CD4-positive, alpha-beta T cell treated with Interleukin-21 for 1 hour (primary cell): Measurements from ENCODE around the gene AKIRIN2.

Experiments used
- DNase-seq: peaks from one replicate; pipeline ENCODE4 v3.0.0-alpha.2; 2020

Gene AKIRIN2

GRCh38 chr6:87701676-87702588 lies at the start of gene AKIRIN2:
Gene AKIRIN2 (minus strand): TSS chr6:87702233. CDS start chr6:87701684, 549 bp downstream.
- peak; percentile 98 for DNase-seq

GRCh38 chr6:87747646-87748045 lies 45.6 kb upstream of the AKIRIN2 start:
- DNase-seq = no peak

DNA sequence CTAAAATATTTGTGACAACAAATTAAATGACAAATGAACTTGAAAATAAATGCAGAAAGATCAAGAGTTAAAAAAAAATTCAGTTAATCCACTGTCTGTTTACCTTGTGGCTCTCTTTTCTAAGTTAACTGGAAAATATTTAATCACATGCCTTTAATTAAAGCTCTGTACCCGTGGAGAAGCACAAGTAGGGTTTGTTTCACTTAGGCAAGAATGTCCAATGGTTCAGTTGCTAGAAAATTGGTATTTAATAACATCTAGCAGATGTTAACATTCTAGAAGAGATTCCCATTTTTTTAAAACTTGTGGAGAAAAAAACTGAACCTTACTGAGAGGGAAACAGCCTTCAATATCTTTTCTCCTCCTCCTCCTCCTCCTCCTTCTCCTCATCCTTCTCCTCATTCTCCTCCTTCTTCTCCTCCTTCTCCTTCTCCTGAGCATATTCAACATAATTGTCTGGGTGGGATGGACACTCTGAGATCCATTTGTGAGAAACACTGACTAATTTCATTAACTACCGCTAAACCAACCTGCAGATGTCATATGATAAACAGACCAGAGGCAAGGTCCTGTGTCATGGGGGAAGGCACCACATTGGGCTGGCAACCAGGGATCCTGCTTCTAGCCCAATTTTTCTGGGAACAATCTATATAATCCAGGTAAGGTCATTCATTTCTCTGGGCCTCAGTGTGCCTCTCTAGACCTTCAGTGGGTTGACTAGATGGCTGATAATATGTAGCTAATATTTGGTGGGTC lies 44.1 kb upstream of the AKIRIN2 start:
- no peak for DNase-seq

GRCh38 chr6:87743454-87743853 lies 41.4 kb upstream of the AKIRIN2 start:
- DNase-seq = no peak

GRCh38 chr6:87742106-87742505 lies 40.1 kb upstream of the AKIRIN2 start:
- DNase-seq = peak; percentile 75

DNA sequence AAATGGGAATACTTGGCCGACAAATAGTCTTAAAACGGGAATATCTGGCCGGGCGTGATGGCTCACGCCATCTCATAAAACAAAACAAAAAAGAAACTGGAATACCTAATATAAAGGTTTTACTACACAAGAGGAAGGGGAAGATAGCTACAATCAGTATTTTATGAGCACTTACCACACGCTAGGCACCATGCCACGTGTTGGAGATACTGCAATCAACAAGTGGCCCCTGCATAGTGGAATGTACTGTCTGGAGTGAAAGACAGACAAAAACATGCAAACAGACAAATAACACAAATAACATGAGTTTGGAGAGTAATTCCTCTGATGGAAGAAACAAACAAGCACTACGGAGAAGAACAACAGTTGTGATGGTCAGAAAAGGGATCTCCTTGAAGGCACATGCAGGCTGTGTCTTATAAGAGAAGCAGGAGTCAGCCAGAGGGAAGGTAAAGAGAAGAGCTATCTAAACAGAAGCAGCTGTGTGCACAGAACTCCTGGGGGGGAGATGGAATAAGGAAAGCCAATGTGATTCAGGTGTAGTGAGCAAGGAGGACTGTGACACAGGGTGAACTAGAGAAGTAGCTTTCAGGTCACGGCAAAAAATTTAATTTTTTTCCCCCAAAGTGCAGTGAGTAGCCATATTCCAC lies 39.1 kb upstream of the AKIRIN2 start:
- no peak for DNase-seq

GRCh38 chr6:87738744-87739143 lies 36.7 kb upstream of the AKIRIN2 start:
- no peak for DNase-seq

GRCh38 chr6:87738000-87738399 lies 36.0 kb upstream of the AKIRIN2 start:
- peak; percentile 35 for DNase-seq

DNA sequence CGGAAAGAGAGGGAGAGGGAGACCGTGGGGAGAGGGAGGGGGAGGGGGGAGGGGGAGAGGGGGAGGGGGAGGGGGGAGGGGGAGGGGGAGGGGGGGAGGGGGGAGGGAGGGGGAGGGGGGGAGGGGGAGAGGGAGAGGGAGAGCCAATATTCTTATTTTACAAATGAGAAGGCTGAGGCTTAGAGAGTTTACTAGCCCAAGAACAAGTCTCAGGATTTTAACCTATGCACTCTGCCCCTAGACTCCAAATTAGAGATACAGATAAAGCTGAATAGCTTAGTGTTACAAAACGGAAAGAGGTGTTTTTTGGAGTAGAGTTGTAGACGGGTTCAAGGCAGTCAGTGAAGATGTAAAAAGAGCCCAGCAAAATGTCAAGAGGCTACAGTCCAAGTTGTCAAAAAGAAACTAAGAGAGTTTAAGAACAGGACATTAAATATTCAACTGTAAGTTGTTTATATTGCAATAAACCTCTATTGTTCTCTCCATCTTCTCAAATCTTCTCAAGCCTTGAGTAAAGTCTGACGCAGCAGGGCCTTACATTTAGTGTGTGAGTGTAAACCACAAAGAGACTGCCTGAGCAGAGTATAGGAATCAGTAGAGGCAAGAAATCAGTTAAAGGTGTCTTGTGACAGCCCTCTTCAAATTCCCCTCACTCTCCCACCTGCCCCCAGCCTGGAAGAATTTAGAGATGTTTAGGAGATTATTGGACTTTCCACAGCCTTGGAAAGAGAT lies 34.9 kb upstream of the AKIRIN2 start:
- no peak for DNase-seq

DNA sequence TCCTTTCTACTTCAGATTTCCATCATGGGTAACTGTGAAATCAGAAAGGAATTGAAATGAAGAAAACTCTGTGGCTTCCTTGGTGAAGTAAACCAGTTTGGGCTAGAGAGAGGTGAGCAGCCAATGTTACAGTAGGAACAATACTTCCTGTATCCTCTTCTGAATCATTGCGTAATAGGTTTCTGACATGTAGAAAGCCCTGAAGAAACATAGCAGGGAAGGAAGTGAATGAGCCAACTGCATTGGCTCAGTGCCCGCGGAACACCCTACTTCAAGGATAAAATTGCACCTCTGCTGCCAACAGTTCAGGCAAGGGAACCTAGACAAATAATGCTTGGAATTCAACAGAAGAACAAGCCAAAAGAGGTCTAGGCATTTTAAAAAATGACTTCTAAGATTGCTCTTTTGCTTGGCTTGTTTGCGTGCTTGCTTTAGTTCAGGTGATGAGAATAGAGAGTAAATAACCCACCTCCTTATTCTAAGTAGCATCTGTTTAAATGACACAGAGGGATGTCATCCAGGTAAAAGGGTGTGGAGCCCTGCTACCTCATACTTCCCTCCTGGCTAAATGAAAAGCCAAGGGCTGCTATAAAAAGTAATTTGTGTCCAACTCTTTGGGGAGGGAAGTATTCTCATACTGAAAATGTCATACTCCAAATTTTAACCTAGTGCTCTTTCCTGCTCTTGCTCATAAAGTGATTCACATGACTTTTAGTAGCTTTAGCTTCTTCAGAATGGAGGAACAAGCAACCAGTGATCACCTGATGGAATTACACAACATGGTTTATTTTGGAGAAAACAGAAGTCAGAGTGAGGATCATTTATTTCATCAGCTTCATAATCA lies 30.0 kb upstream of the AKIRIN2 start:
- DNase-seq = peak; percentile 58

DNA sequence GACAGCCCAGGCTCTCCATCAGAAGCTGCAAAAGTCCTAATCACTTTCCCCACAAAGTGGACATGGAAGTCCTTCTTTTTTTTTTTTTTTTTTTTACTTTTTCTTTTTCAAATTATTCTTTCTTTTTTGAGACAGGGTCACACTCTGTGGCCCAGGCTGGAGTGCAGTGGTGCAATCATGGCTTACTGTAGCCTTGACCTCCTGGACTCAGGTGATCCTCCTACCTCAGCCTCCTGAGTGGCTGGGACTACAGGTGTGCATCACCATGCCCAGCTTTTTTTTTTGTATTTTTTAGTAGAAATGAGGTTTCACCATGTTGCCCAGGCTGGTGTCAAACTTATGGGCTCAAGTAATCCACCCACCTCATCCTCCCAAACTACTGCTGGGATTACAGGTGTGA lies 29.0 kb upstream of the AKIRIN2 start:
- DNase-seq = no peak

DNA sequence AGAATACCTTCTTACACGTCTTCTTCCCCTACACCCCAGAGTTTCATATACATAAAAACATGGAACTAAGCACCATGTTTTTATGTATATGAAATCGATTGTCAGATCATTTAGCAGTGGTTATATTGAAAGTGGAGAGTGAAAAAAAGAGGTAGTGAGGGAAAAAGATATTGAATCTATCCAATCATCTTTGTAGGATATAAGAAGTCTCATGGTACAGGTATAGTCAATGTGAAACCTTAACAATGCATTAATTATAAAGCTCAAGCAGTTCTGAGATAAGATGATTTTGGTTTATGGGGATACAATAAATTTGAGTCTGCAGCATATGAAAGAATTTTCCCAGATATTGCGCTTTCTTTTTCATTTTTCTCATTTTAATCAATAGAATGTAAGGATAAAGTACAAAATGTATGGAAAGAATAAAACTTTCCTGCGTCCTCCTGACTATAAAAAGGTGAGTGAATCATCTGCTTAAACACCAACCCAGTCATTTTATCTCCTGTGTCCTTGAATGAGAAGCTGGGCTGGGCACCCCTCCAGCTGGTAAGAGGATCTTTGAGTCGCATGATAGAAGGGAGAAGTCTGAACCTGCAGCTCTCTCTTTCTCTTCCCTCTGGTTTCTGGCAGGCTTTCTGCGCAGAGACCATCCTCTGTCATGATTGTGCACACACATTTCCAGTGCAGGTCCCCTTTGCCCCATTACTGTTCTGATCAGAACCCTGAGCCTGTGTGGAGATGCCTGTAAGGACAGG lies 28.1 kb upstream of the AKIRIN2 start:
- DNase-seq = no peak

DNA sequence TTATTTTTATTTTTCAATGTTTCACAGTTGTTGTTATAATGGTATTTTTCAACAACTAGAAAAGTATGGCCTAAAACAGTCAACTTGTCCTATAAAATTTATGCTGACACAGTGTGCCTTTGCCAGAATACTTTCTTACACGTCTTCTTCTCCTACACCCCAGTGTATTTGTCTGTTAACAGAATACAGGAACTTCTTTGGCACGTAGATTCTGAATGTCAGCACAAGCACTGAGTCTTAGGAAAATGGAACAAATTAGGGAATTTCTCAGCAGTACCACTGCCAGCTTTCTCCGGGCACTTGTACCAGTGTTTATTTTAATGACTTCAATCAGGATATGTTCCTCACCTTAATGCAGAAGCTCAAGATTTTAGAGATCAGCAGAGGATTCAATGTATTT lies 26.7 kb upstream of the AKIRIN2 start:
- no peak for DNase-seq

GRCh38 chr6:87724983-87725811 lies 23.2 kb upstream of the AKIRIN2 start:
- DNase-seq = no peak

- DNase-seq = peak; percentile 38
Observed at GRCh38 chr6:87723170-87724078, 21.4 kb upstream of the AKIRIN2 start.

DNA sequence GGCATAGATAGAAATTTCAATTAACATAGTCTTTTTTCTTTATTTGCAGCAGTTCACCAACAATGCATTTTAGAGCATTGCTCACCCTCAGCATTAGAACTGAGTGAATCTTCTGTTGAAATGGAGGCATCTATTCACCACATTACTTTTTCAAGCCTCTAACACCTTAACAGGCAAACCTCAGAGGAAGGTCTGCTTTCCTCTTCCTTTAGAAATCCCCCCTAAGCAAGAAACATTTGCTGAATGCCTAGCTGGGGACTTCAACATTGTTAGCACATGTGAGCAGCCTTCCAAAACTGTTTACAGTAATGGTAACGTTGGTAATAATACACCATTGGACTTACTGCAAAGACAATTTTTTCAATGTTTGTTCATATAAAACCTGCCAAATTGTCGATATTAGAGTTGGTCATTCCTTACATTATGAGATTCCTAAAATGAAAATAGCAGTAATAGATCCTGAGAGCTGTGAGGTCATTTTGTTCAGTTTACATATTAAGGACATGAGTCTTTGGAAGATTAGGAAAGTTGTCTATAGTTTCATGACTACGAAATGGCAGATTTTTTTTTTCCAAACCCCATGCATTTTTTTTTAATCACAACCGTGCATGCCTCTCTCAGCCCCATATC lies 20.6 kb upstream of the AKIRIN2 start:
- DNase-seq = no peak

DNA sequence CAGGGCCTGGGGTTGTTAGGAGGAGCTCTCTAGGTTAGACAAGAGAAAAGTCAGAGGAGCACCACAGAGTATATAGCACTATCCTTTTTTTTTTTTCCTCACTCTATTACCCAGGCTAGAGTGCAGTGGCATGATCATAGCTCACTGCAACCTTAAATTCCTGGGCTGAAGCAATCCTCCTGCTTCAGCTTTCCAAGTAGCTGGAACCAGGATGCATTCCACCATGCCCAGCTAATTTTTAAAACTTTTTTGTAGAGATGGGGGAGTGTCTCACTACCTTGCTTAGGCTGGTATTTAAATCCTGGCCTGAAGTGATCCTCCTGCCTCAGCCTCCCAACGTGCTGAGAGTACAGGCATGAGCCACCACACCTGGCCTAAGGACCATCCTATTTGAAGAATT lies 19.3 kb upstream of the AKIRIN2 start:
- no peak for DNase-seq

DNA sequence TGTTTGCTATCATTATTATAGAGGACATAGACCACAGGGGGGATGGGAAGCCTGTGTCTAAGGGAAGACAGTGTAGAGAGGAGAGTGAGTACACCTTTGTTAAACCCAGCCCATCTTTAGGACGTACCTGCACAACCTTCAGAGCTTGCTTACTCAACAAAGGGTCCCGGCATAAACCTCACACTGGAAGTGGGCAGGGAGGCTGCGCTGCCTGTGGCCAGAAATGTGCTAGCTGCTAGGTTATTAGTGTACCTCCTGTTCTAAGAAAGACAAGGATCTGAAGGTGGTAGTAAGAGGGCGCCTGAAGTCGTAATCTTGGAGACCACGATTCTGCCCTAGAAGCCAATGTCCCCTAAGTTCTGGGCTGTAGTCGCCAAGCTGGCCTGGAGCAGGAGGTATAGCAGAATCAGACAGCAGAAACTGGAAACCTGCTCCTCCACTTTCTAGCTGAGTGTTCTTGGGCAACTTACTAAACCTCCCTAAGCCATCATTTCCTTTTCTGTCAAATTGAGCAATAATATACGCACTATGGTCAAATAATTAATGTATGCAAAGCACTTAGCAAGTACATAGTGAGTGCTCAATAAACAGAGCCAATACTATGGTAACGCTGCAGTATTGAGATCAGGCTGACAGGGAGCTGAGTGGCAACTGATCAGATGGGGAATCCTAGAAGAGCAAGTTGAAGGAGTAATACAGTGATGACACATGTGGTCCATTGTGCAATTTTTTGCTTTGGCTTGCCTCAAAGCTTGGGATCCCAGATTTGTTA lies 16.8 kb upstream of the AKIRIN2 start:
- DNase-seq = peak; percentile 48
